ENCODE results near the gene RNU2-63P. TPM values are rescaled to one million over a fixed set of nuclear protein-coding genes. Genes with fewer than 3 reads are reported as not detected.
"Not testable (repeated sequence)": the region's sequence is repeated elsewhere in the genome, so short reads cannot be mapped to it uniquely, and the experiment has no call there.

The RNU2-63P gene
- total RNA-seq, 1 experiment from 2014 or later, result 5.0 TPM

DNA sequence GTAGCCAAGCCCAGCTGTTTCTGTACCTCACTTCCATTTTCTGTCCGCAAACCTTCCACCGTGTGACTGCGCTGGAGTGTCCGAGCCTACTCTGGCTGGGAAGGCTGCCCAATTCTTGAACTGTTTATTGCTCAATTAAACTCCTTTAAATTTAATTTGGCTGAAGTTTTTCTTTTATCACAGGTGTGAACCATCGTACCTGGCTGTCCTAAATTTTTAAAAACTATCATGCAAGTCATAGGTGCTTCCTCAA is 6.2 kb upstream of the RNU2-63P start:
- no peak overlapping the region for H3K4me3 Mint-ChIP-seq (ENCODE audit: unreplicated experiment)
- ChIA-PET POLR2A (no interaction called here), CTCF (interaction anchor here (1.3 kb wide), 1 partner anchor 9 kb away, joined by 7 read pairs; no protein-coding TSS in a partner anchor)
- DNase-seq (ENCODE audit: unreplicated experiment), result no peak
- TF ChIP-seq, protein P1, sequence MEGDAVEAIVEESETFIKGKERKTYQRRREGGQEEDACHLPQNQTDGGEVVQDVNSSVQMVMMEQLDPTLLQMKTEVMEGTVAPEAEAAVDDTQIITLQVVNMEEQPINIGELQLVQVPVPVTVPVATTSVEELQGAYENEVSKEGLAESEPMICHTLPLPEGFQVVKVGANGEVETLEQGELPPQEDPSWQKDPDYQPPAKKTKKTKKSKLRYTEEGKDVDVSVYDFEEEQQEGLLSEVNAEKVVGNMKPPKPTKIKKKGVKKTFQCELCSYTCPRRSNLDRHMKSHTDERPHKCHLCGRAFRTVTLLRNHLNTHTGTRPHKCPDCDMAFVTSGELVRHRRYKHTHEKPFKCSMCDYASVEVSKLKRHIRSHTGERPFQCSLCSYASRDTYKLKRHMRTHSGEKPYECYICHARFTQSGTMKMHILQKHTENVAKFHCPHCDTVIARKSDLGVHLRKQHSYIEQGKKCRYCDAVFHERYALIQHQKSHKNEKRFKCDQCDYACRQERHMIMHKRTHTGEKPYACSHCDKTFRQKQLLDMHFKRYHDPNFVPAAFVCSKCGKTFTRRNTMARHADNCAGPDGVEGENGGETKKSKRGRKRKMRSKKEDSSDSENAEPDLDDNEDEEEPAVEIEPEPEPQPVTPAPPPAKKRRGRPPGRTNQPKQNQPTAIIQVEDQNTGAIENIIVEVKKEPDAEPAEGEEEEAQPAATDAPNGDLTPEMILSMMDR (IDR thresholded peaks at IDR 0.05; ENCODE audit: unreplicated experiment), result no peak
- H3K4me1 Mint-ChIP-seq (ENCODE audit: insufficient read depth, unreplicated experiment), result peaks cover 3% of the 10 kb centered on the region
- no peaks in the 10 kb centered on the region for H3K9me3 Mint-ChIP-seq (ENCODE audit: unreplicated experiment)
- H3K36me3 Mint-ChIP-seq (ENCODE audit: insufficient read depth, unreplicated experiment), result peaks cover 17% of the 10 kb centered on the region
- no peaks in the 10 kb centered on the region for H3K27me3 Mint-ChIP-seq (ENCODE audit: insufficient read depth, unreplicated experiment)
- no TSS peak for BruUV-seq (replicated peaks)
- intact Hi-C loops (cut with micrococcal nuclease), result no loop called here
- no peak overlapping the region for H3K27ac Mint-ChIP-seq (ENCODE audit: low read depth, unreplicated experiment)

DNA sequence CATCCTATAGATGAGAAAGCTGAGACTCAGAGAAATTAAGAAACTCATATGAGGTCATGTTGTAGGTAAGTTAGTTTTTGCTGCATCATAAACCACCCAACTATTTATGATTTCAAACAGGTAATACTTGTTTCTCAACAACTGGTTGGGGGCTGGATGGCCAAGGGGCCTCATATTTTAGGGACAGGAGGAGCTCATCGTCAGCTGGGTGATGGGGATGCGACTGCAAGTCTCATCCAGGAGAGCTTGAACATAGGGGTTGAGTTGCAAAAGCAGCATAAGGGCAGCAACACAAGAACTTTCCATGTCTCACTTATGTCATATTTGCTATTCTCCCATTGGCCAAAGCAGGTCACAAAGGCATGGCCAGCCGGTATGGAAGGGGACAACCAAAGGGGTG is 3.6 kb upstream of the RNU2-63P start:
- H3K4me1 Mint-ChIP-seq (ENCODE audit: insufficient read depth, unreplicated experiment), result peaks cover 13% of the 10 kb centered on the region
- no peak for DNase-seq (ENCODE audit: unreplicated experiment)
- CTCF ChIA-PET, result interaction anchor here (0.7 kb wide), 1 partner anchor 40 kb away, joined by 3 read pairs; no protein-coding TSS in a partner anchor
- TF ChIP-seq, protein P1 (IDR thresholded peaks at IDR 0.05; ENCODE audit: unreplicated experiment), result no peak
- no peaks in the 10 kb centered on the region for H3K9me3 Mint-ChIP-seq (ENCODE audit: unreplicated experiment)
- BruUV-seq (replicated peaks), result no TSS peak
- peaks cover 10% of the 10 kb centered on the region for H3K36me3 Mint-ChIP-seq (ENCODE audit: insufficient read depth, unreplicated experiment)
- H3K27ac Mint-ChIP-seq (ENCODE audit: low read depth, unreplicated experiment), result no peak overlapping the region
- intact Hi-C loops (cut with micrococcal nuclease), result loop anchor here (5.0 kb wide), 1 partner anchor 142 kb away; no protein-coding TSS in a partner anchor
- H3K4me3 Mint-ChIP-seq (ENCODE audit: unreplicated experiment), result no peak overlapping the region
- H3K27me3 Mint-ChIP-seq (ENCODE audit: insufficient read depth, unreplicated experiment), result no peaks in the 10 kb centered on the region
- POLR2A ChIA-PET, result interaction anchor here (0.9 kb wide), 1 partner anchor 31 kb away, joined by 3 read pairs; no protein-coding TSS in a partner anchor

DNA sequence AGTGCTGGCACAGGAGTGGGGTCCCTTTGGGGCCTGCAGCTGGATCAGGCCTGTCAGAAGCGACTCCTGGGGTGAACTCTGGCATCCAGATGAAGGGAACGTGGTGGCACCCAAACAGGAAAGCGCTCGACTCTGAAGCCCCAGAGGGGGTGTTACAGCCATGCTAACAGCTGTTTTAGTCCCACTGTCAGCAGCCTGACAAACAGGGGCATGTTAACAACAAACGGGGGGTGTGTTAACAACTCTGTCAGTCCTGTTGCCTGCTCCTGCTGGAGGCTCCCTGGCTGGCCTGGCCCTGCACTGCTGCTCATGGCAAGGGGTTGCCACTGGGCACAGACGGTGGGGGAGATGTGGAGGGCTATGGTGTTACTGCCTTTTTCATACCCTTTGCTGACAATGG is 2.6 kb upstream of the RNU2-63P start:
- intact Hi-C loops (cut with micrococcal nuclease), result loop anchor here (5.0 kb wide), 1 partner anchor 143 kb away; no protein-coding TSS in a partner anchor
- Mint-ChIP-seq H3K36me3 (ENCODE audit: insufficient read depth, unreplicated experiment) (peaks cover 10% of the 10 kb centered on the region), H3K4me1 (ENCODE audit: insufficient read depth, unreplicated experiment) (peaks cover 13% of the 10 kb centered on the region), H3K27ac (ENCODE audit: low read depth, unreplicated experiment) (no peak overlapping the region), H3K9me3 (ENCODE audit: unreplicated experiment) (no peaks in the 10 kb centered on the region), H3K27me3 (ENCODE audit: insufficient read depth, unreplicated experiment) (no peaks in the 10 kb centered on the region), H3K4me3 (ENCODE audit: unreplicated experiment) (no peak overlapping the region)
- no TSS peak for BruUV-seq (replicated peaks)
- ChIA-PET POLR2A (no interaction called here), CTCF (no interaction called here)
- TF ChIP-seq, protein P1 (IDR thresholded peaks at IDR 0.05; ENCODE audit: unreplicated experiment), result no peak
- DNase-seq (ENCODE audit: unreplicated experiment), result no peak

- H3K27ac Mint-ChIP-seq (ENCODE audit: low read depth, unreplicated experiment); CTCF ChIA-PET; H3K9me3 Mint-ChIP-seq (ENCODE audit: unreplicated experiment); H3K36me3 Mint-ChIP-seq (ENCODE audit: insufficient read depth, unreplicated experiment); H3K27me3 Mint-ChIP-seq (ENCODE audit: insufficient read depth, unreplicated experiment); BruUV-seq (replicated peaks); DNase-seq (ENCODE audit: unreplicated experiment): not testable (repeated sequence)
- H3K4me1 Mint-ChIP-seq (ENCODE audit: insufficient read depth, unreplicated experiment), result peaks cover 13% of the 10 kb centered on the region
- intact Hi-C loops (cut with micrococcal nuclease), result loop anchor here (5.0 kb wide), 1 partner anchor 144 kb away; no protein-coding TSS in a partner anchor
- POLR2A ChIA-PET, result interaction anchor here (1.1 kb wide), 1 partner anchor 1342 kb away, joined by 3 read pairs; no protein-coding TSS in a partner anchor
- H3K4me3 Mint-ChIP-seq (ENCODE audit: unreplicated experiment), result peak overlapping the region; percentile 98
Measured at GRCh38 chr2:88018077-88018805, 1.9 kb upstream of the RNU2-63P start.

GRCh38 chr2:88017780-88018038 is 1.4 kb upstream of the RNU2-63P start:
- H3K4me3 Mint-ChIP-seq (ENCODE audit: unreplicated experiment), result peak overlapping the region; percentile 98
- BruUV-seq (replicated peaks); H3K9me3 Mint-ChIP-seq (ENCODE audit: unreplicated experiment); H3K36me3 Mint-ChIP-seq (ENCODE audit: insufficient read depth, unreplicated experiment); DNase-seq (ENCODE audit: unreplicated experiment); CTCF ChIA-PET; H3K27ac Mint-ChIP-seq (ENCODE audit: low read depth, unreplicated experiment); H3K27me3 Mint-ChIP-seq (ENCODE audit: insufficient read depth, unreplicated experiment): not testable (repeated sequence)
- intact Hi-C loops (cut with micrococcal nuclease), result loop anchor here (5.0 kb wide), 1 partner anchor 145 kb away; no protein-coding TSS in a partner anchor
- H3K4me1 Mint-ChIP-seq (ENCODE audit: insufficient read depth, unreplicated experiment), result peaks cover 13% of the 10 kb centered on the region
- POLR2A ChIA-PET, result interaction anchor here (1.1 kb wide), 2 partner anchors 14 to 1341 kb away, joined by 3 to 6 read pairs; no protein-coding TSS in a partner anchor

All from MCF 10A (cell line).